Frontal cortex (tissue), 4 donors: ENCODE results near the gene EFNB2. TPM values are rescaled to one million over a fixed set of nuclear protein-coding genes. Genes with fewer than 3 reads are reported as not detected.

ENCODE experiments used
- DNase-seq, 2 donors: peaks; one replicate each; pipeline ENCODE4 v3.0.0; 2012; ENCODE audit warnings: low spot score in 2 of 2
- FAIRE-seq: peaks from 2 replicates; lab custom pipeline; 2012; peaks lifted over from hg19 to GRCh38; lab: Jason Lieb, UNC
- total RNA-seq: library from RNA; depleted of rRNA; stranded (reverse); fragments of >200 nt; gene quantifications from one replicate; pipeline ENCODE4 v1.2.3, GENCODE V29; 2014
- donor health status: control.
- donor health status: control.
- donor health status: control.

Gene EFNB2
- total RNA-seq, 1 donor from 2014 or later = 73.4 TPM

DNA sequence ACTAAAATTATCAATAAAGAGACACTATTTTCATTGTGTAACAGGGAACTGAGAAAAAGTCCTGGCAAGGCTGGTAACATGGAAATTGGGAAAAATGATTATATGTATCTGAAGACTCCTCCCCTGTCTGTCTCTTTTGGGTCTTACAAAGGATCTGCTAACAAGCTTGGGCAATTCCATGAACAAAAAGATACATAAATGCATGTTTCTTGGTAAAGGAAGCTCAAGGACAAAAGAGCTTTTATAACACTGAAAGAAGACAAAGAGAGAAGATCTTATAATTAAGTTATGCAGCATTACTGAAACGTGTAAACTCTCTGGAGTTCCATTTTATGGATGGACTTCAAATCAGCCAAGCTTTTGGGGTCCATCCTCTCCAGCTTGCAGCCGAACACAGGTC lies 29.2 kb downstream of the EFNB2 start:
- FAIRE-seq (no peak), DNase-seq (no peak)

DNA sequence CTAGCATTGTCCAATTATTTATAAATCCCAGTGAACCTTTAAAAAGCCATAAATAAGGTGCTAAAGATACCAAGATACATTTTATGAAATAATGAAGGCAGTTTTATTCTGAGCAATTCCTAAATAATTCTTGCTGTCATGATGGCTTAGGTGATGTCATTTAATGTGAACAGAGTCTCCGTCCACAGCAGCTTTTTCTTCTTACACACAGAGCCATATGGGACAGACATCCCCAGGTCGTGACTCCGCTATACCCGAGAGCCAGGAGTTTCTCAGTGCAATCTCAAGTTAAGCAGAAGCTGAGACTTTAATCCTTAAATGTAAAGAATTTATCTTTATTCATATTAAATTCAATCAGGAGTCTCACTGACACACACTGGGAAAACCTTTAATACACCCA lies 29.7 kb downstream of the EFNB2 start:
- FAIRE-seq = no peak
- no peak for DNase-seq

DNA sequence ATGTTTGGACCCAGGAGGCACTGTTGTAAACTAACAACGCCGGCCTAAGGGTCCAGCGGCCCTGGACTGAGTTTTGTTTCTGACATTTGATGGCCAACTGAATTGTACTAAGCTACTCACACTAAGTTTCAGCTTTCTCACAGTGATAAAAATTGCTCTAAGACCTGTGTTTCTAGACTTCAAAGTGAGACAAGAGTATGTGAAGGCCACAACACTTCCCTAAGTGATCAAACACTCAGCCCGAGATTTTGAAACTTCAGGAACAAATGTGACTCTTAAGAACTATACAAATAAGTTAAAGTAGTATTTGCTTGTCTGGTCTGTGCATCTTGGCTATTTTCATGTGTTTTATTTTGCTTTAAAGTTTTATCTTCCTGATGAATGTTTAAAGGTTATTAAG lies 30.2 kb downstream of the EFNB2 start:
- DNase-seq (no peak), FAIRE-seq (no peak)

DNA sequence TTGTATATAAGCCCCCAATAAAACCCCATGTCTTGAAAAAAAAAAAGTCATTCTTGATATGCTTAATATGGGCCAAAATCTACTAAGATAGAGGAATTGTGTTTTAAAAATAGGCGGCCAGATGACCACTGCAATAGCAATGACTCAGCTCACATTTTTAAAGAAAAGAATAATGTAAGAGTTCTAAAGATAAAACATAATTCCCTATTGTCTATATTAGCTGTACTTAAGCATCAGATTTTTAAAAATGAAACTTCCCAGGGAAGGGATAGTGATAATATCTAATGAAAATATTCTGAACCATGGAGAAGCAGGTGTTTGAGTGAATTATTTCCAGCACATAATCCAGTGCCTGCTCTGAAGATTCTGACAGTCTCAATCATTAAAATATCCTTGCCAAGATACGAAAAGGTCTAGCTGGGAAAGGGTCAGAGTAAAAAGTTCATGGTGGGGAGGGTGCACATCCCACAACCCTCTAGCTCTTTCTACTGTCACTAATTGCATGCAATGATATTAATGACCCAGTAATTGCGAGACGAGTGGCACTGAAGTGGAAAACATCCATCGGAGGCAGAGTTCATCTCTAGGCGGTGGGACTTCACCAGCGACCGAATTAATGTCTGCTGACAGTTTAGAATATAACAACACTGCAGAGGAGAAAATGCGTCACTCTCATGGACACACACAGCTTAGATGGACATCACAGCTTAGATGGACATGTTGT lies 31.6 kb downstream of the EFNB2 start:
- no peak for FAIRE-seq

DNA sequence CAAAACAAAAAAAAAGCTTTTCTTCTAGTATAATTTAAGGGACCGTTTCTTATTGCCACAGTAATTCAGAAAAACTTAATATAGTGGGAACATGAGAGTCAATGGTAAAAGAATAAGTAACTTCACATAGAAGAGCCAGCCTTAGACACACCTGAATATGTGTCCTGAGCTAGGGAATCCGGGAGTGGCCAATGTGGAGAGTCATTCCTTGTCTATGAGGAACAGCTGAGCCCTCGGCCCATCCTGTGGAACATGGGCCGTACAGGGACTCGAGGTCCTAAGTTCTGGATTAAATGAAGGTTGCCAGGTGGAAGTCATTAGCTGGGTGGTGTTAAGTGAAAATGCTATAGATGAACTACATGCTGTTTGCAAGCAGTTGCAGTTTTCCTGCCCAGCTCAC lies 32.2 kb downstream of the EFNB2 start:
- no peak for FAIRE-seq

More for the DNA sequence above, 31.6 kb downstream of the EFNB2 start:
- DNase-seq = no peak

DNA sequence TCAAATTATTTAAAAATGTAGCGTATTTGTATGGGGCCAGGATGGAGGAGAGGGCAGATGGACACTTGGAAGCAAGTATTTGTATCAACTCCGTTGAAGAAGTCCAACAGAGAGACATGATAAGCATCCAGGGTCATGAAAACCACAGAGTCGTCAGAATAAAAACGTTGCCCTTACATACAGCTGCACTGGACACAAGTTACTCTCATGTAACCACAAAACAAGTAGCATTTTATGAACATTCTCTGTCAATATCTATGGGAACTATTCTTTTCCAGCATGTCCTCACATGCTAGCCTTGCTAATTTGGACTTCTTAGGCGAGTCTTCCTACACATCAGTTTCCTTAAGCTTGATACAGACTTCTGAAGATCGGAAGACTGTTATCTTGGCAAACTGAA lies 35.0 kb downstream of the EFNB2 start:
- FAIRE-seq = no peak
- no peak for DNase-seq

More for the DNA sequence above, 32.2 kb downstream of the EFNB2 start:
- no peak for DNase-seq

DNA sequence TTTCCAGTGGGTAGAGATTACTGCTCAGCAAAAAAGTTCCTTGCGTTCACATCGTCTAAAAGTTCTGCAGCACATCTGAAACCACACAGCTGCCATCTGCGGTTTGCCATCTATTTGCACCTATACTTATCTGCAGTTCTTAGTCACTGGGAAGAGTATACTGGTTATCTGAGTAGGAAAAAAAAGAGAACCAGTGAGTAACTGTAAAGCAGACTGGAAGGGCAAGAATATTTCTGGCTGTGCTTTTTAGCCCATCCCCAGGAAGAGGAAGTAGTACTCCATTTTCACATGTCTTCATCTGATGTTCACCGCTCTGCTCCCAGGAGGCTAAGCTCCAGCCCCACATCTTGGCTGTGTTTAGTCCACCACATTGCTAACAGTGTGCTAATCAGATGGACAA lies 35.6 kb downstream of the EFNB2 start:
- no peak for DNase-seq
- FAIRE-seq = no peak

DNA sequence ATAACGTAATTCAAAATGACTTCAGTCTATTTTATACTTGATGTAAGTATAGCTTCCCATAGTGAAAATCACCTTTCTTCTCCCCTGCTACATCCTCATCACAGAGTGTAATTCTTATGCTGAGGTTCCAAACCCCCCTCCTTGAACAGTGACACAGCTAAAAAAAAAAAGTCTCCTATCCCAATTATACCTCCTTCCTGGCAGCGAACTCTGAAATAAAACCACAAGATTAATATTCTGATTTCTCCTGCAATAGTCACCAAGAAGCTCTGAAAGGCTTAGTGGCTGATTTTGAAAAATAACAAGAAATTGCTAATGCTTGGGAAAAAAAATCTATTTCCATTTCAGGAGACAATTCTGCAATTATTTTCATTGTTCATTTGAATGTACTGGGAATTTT lies 36.3 kb downstream of the EFNB2 start:
- FAIRE-seq (no peak), DNase-seq (no peak)

DNA sequence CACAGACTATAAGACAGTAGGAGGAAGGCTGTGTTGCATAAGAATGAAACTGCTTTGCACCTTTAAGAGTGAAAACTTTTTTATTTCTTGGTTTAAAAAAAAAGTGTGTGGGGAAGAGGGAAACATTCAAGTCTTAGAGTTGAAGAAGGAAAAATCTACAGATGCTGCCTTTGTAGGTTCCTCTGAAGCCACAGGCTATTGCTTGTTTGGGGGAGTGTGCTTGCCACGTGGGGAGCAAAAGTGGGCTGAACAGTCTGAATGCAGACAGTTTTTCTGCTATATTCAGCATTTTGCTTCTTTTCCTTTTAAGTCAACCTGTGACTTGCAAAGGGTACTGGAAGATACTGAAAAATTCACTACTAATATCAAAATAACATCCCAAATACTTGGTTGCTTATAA lies 36.9 kb downstream of the EFNB2 start:
- FAIRE-seq = no peak

DNA sequence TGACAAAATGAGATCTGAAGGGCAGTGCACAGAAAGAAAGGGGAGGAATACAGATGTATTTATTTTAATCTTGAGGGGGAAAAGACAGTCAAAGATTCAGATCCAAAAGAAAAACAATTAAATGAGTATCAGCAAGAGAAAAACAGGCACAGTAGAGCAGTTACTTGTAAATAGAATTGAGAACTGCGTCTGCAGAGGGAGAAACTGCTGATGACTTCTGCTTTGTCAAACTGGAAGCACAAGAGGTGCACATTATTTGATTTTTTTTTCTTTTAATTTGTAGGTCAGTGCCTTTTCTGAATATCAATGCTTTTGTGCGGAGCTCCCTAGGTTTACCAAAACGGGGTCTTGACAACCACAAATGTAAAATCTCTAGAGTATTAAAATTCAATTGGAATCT lies 37.3 kb downstream of the EFNB2 start:
- DNase-seq (no peak), FAIRE-seq (no peak)

More for the DNA sequence above, 36.9 kb downstream of the EFNB2 start:
- no peak for DNase-seq

DNA sequence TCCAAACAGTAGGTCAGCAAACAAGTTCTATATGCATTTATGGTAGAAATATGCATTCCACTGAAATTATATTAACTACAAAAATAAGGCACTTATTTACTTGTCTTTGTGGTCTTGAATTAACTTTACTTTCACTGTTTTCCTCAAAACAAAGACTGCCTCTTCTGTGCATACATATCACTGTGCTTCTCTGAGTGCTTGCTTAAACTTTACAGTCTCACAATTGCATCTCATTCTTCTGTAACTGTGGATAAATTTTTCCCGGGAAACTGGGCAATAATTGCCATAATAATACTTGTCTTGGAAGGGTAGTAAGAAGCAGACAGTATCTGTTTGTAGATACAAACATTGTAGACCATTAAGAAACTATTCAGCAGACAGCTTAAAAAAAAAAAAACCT lies 38.4 kb downstream of the EFNB2 start:
- FAIRE-seq (no peak), DNase-seq (no peak)

DNA sequence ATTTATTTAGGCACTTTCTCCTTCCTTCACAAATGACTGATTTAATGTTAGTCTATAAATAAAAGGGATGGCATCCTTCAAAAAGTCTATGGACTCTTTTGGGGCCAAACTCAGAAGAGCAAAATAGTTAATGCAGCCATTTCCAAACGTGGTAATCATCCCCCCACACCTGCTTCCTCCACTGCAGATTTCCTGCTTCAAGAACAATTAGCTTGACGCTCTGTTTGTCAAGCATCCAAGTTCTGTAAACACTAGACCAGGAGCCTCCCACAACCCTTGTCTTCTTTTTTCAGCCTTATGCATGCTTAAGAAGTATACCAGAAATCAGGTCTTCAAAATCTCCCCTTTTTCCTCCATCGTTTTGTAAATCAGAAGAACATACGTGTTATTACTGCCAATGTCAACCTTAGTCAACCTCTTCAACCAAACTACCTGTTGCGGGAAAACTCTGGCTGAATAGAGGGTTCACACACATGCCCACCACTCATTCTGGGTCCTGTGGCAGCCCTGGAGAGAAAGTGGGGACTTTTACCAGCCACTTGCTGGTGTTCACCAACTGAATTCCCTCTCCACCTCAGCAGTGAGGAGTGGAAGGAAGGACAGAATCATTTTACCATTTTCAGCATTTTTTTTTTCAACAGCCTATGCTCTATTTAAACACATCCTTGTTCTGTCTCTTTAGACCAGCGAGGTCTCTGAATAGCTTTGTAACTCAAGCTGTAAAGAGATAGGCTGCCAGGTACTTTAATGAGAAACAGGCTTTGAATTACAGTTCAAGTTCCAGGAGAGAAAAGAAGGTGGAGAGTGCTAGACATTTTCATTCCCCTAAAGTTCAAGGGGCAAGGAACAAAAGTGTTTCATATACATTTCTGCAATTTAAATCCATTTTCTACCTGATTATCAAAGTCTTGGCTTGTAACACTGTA lies 39.1 kb downstream of the EFNB2 start:
- DNase-seq (no peak), FAIRE-seq (no peak)

DNA sequence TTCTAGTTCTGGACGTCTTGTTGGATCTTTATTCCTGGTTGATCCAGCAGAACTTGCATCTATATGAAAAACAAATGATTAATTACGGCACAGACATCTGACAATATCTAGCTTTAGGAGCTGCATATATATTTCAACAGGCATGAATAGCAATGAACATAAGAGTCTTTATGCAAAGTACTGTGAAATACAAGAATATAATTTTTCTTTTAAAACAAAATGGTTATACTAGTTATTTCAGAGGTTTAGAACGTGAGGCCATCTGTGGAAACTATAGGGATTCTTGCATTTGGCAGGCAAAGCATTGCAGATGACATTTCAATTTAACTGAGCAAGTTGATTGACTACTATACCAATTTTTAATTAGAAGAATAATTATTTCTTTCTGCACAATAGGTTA lies 40.5 kb downstream of the EFNB2 start:
- no peak for FAIRE-seq
- no peak for DNase-seq

DNA sequence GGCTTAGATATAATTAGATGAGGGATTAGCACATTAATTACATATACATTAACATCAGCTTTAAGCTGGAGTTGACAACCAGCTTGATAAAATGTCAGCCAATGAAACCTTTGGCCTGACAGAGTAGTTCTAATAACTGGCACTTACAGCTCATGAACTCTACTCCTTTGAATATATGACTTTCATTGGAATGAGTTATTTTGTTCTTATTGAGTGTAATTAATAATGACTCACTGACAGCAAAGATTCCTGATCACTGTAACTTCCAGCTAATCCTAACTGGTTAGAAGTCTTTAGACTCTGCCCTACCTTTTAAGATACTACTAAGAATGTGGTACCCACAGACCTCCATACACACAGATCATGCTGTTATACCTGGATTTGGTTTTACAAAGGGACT lies 41.0 kb downstream of the EFNB2 start:
- FAIRE-seq = no peak

DNA sequence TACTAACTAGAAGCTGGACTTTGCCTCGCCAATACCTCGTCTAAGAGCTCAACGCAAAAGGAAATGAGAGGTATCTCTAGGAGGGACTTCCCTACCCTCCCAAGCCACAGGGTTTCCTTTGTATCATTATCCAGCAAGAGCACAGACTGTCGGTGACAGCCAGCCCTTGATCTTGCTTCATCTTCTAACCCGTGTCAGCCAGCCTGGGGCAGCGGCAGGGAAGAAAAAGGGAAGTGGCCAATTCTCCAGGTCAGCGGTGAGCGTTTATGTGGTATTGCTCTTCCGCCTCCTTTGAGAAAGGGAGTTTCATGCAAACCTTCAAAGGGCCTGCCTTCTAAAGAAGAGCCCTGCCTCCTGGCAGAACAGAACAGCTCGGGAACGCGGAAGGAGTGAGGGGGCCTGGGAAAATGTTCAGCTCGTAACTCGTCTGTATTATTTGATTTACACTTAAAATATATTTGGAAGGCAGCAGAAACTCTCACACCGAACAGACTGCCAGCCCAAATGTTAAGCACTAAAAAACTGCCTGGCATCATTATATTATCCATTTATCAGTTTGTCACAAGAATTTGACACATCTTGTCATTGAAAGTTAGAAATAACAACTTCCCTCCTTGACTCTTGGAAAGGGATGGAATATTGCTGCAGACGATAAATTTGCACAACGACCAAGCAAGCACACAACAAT lies 41.8 kb downstream of the EFNB2 start:
- DNase-seq = no peak

More for the DNA sequence above, 41.0 kb downstream of the EFNB2 start:
- DNase-seq = no peak

DNA sequence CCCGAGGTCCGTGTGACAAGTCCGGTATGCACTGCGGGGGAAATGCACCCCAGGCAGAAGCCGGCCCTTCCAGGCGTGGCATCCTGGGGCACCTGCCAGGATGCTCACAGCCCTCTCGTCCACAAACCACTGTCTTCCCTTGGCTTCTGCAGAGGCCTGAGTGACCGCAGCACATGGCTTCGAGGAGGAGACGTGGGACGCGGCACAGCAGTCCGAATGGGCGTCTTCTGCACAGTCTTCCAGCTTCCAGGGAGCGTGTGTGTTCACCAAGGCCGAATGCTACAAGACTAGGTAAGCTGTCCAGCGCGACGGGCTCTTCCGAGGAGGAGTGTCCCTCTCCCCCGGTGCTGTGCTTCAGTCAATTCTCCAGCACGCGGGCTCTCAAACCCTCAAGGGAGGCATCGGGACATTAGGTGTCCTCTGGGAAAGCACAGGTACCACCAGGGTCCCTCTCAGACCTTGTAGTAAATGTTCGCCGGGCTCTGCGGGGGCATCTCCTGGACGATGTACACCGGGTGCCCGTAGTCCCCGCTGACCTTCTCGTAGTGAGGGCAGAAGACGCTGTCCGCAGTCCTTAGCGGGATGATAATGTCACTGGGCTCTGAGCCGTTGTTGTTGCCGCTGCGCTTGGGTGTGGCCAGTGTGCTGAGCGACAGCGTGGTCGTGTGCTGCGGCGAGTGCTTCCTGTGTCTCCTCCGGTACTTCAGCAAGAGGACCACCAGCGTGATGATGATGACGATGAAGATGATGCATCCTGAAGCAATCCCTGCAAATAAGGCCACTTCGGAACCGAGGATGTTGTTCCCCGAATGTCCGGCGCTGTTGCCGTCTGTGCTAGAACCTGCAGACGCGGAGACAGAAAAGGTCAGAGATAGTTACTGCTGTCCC lies 42.6 kb downstream of the EFNB2 start:
- FAIRE-seq (no peak), DNase-seq (no peak)

More for the DNA sequence above, 41.8 kb downstream of the EFNB2 start:
- FAIRE-seq = no peak

DNA sequence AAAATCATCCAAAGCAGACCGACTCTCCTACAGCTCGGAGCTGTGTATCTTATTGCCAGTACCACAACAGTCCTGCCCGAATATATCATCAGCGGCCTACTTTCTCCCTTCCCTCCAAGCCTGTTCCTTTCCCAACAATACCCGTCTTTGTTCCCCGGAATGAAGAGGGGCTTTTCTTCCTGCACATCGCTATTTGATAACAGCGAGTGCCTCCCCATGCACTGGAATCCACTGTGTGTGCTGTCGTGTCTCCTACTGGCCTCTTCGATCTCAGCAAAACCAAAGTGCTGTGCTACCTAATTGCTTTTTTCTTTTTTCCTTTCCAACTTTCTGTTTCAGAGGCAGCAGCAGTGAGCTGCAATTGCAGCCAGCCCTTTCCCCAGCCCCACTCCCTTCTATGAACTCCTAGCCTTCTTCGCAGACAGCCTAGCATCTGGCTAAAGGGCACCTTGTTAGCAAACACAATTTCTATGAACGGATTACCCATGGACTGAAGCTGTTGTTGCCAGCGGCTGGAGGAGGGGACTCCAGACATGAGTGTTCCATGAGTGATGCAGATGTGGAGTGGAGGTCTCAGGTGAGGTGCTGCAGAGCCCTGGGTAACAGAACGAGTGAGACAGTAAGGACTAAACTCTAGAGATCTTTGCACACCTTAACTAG lies 43.4 kb downstream of the EFNB2 start:
- peak; percentile 32 to 45 for DNase-seq
- FAIRE-seq = peak; percentile 24

DNA sequence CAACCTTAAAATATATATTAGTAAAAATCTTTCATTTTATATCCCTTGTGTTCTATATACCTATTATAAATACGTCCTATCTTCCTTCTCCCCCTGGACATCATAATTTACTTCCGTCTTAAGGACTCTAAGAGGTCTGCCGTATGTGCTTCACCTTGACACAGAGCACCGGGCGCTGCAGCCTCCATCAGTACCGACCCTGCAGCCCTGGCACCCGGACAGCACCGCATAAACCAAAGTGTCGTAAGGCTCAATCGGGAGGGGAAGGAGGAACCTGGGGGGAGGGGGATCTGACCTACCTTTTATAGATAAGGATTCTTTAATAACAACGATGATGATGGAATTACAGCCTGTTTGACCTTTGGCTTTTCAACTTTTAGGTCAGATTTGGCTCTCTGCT lies 44.0 kb downstream of the EFNB2 start:
- FAIRE-seq = no peak
- DNase-seq = no peak
